HG03097 (cell line): Measurements from ENCODE around the gene MYO1B.

ENCODE experiments used
- ATAC-seq: cut with Tn5 transposase; IDR thresholded peaks from one replicate; pipeline ENCODE4 v1.9.1; 2021; ENCODE audit not compliant: unreplicated experiment, low FRiP score

MYO1B gene

GRCh38 chr2:191389288-191389687 lies 144.1 kb downstream of the MYO1B start:
- ATAC-seq, result no peak

GRCh38 chr2:191391171-191391570 lies 146.0 kb downstream of the MYO1B start:
- no peak for ATAC-seq

- no peak for ATAC-seq
Observed at GRCh38 chr2:191394043-191394442, 148.8 kb downstream of the MYO1B start.

- no peak for ATAC-seq
Observed at GRCh38 chr2:191396794-191397193, 151.6 kb downstream of the MYO1B start.

GRCh38 chr2:191399601-191400000 lies 154.4 kb downstream of the MYO1B start:
- no peak for ATAC-seq

GRCh38 chr2:191401287-191401686 lies 156.1 kb downstream of the MYO1B start:
- no peak for ATAC-seq

- ATAC-seq, result no peak
Observed at GRCh38 chr2:191402966-191403565, 157.9 kb downstream of the MYO1B start.

GRCh38 chr2:191404568-191404991 lies 159.4 kb downstream of the MYO1B start:
- no peak for ATAC-seq

- no peak for ATAC-seq
Observed at GRCh38 chr2:191405546-191405945, 160.3 kb downstream of the MYO1B start.

- ATAC-seq, result no peak
Observed at GRCh38 chr2:191410646-191411436, 165.6 kb downstream of the MYO1B start.

- no peak for ATAC-seq
Observed at GRCh38 chr2:191411472-191411871, 166.3 kb downstream of the MYO1B start.

GRCh38 chr2:191412353-191412752 lies 167.1 kb downstream of the MYO1B start:
- ATAC-seq, result no peak

GRCh38 chr2:191415101-191415500 lies 169.9 kb downstream of the MYO1B start:
- no peak for ATAC-seq

GRCh38 chr2:191415858-191416257 lies 170.7 kb downstream of the MYO1B start:
- ATAC-seq, result no peak

GRCh38 chr2:191417746-191418145 lies 172.5 kb downstream of the MYO1B start:
- ATAC-seq, result no peak

- no peak for ATAC-seq
Observed at GRCh38 chr2:191421950-191422349, 176.7 kb downstream of the MYO1B start.

GRCh38 chr2:191427031-191427430 lies 181.8 kb downstream of the MYO1B start:
- no peak for ATAC-seq

- no peak for ATAC-seq
Observed at GRCh38 chr2:191428141-191428540, 182.9 kb downstream of the MYO1B start.

- ATAC-seq, result no peak
Observed at GRCh38 chr2:191430476-191430875, 185.3 kb downstream of the MYO1B start.

GRCh38 chr2:191432121-191432520 lies 186.9 kb downstream of the MYO1B start:
- ATAC-seq, result no peak

- no peak for ATAC-seq
Observed at GRCh38 chr2:191434072-191434471, 188.9 kb downstream of the MYO1B start.

GRCh38 chr2:191435141-191435540 lies 189.9 kb downstream of the MYO1B start:
- no peak for ATAC-seq
